AG04450 (cell line): ENCODE results near the gene EPG5. TPM values are rescaled to one million over a fixed set of nuclear protein-coding genes. Genes with fewer than 3 reads are reported as not detected.

Experiments
- CTCF ChIA-PET: fragments of 300-600, 350-600 bp; formaldehyde crosslinking; extraction: SDS; loops from one replicate; lab custom pipeline; 2022; ENCODE audit warnings: antibody characterized with exemption, inconsistent platforms; lab: Charles Lee
- POLR2A ChIA-PET: fragments of 350-600 bp; formaldehyde crosslinking; extraction: SDS; loops from one replicate; lab custom pipeline; 2021; ENCODE audit warnings: antibody characterized with exemption, inconsistent platforms; lab: Yijun Ruan, JAX
- DNase-seq: peaks from one replicate; pipeline ENCODE4 v3.0.0-alpha.2; 2011; ENCODE audit warnings: low read depth, low spot score
- H3K27ac ChIP-seq: one replicate; pipeline ENCODE4 v1.5.1; 2012; ENCODE audit warnings: low read depth, low read length, control low read depth
- H3K27me3 ChIP-seq: one replicate; pipeline ENCODE4 v1.6.0; 2012; ENCODE audit warnings: low read length; ENCODE audit not compliant: control insufficient read depth, insufficient read depth
- H3K4me3 ChIP-seq: 2 replicates; pipeline ENCODE4 v1.5.1; 2011; ENCODE audit warnings: mild to moderate bottlenecking, low read depth, low read length, control low read depth
- H3K9me3 ChIP-seq: 2 replicates; pipeline ENCODE4 v1.5.1; 2012; ENCODE audit warnings: low read length; ENCODE audit not compliant: control insufficient read depth, insufficient read depth
- CTCF ChIP-seq: IDR thresholded peaks from 2 replicates; pipeline ENCODE4 v1.5.1; 2011; ENCODE audit warnings: low read depth, low read length, control low read depth, inconsistent platforms
- polyA plus RNA-seq: library from polyadenylated mRNA; depleted of rRNA; stranded (reverse); fragments of >200 nt; gene quantifications from 2 replicates; pipeline ENCODE4 v1.2.3, GENCODE V29; 2011; rRNA removed
- small RNA-seq: library from RNA; depleted of rRNA; stranded (forward); fragments of <200 nt; gene quantifications from one replicate; pipeline ENCODE3, GENCODE V24; 2012; ENCODE audit warnings: low read depth; ENCODE audit not compliant: insufficient read length

Gene EPG5
- polyA plus RNA-seq, 1 experiment = 51.5 TPM

DNA sequence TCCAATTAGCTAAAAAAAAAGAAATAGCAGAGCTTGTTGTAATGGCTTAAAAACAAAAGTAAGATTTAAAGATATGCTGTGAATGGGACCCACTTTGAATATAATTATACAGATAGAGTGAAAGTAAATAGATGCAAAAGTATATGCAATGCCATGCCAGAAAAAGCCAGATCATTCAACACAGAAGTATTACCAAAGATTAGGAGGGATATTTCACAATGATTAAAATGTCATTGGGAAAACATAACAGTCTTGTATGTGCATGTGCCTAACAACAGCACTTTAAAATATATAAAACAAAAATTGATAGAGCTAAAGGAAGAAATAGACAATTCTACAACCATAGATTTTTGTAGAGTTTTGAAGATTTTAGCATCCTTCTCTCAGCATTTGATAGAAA, 161.6 kb downstream of the EPG5 start:
- H3K27ac ChIP-seq = no peak overlapping the region
- no peaks in the 10 kb centered on the region for H3K27me3 ChIP-seq
- CTCF ChIA-PET = interaction anchor here (0.7 kb wide), 1 partner anchor 111 kb away, joined by 3 read pairs; no protein-coding TSS in a partner anchor
- POLR2A ChIA-PET = no interaction called here
- no peak for DNase-seq
- H3K9me3 ChIP-seq = no peaks in the 10 kb centered on the region; the same call in 1 of the 2 replicates
- no peak for TF ChIP-seq CTCF
- no peak overlapping the region for H3K4me3 ChIP-seq

DNA sequence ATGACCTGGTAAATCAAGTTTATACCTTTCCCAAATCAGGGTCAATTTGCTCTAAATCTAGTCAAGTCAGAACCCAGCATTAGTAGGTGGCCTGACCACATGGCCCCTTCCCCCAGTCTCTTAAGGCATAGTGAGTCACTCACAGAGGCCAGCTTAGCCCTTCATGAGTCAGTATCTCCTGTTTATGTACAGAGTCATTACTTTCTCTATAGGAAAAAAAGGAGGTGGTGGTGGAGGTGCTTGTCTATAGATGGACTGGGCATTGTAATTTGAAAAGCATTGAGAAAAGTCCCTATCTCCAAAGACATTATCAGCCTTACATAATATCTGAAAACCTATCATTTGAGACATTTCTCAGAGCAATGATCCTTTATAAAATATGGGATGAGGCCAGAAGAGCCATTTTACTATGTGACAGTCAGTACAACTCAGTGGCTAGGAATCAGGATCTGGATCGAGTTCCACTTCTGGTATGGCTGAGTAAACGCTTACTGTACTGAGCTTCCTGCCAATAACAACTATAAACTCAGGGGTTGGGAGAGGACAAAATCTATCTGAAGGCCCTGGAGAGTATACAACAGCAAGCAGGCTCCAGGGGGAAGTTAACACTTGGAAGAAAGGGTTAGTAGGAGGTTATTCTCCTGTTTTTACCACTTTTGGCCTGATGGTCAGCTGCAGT, 164.2 kb downstream of the EPG5 start:
- CTCF ChIA-PET = interaction anchor here (0.5 to 1.3 kb wide), 2 partner anchors 80 to 113 kb away, joined by 4 read pairs; no protein-coding TSS in a partner anchor
- POLR2A ChIA-PET = interaction anchor here (0.7 to 1.5 kb wide), 8 partner anchors 10 to 118 kb away, joined by 3 to 6 read pairs (median 3); no protein-coding TSS in a partner anchor
- no peak overlapping the region for H3K4me3 ChIP-seq

GRCh38 chr18:45801416-45802004, 165.6 kb downstream of the EPG5 start:
- peaks cover 9% of the 10 kb centered on the region for H3K9me3 ChIP-seq
- DNase-seq = no peak
- no peak for TF ChIP-seq CTCF
- CTCF ChIA-PET = interaction anchor here (1.6 kb wide), 1 partner anchor 137 kb away, joined by 7 read pairs; no protein-coding TSS in a partner anchor
- no peak overlapping the region for H3K4me3 ChIP-seq
- no peaks in the 10 kb centered on the region for H3K27me3 ChIP-seq
- peak overlapping the region; percentile 94 for H3K27ac ChIP-seq
- POLR2A ChIA-PET = interaction anchor here (0.6 kb wide), 1 partner anchor 118 kb away, joined by 3 read pairs; no protein-coding TSS in a partner anchor

More for the DNA sequence above, 164.2 kb downstream of the EPG5 start:
- H3K27me3 ChIP-seq = no peaks in the 10 kb centered on the region
- DNase-seq = peak; percentile 95
- no peak for TF ChIP-seq CTCF
- H3K9me3 ChIP-seq = peaks cover 9% of the 10 kb centered on the region
- H3K27ac ChIP-seq = peak overlapping the region; percentile 96

Small RNA genes lying within 50 kb of the gene (small RNA-seq; reads per million reads assigned to genes)
- not detected for gene RN7SKP26

Other genes starting within 250 kb of the EPG5 start
- 73.9 and 80.5 TPM in 2 replicates for gene SLC14A1, start 243.1 kb downstream of the EPG5 start, polyA plus RNA-seq
- gene SIGLEC15, start 141.7 kb downstream of the EPG5 start, polyA plus RNA-seq = 1.5 and 1.6 TPM in 2 replicates
- gene PSTPIP2, start 104.9 kb upstream of the EPG5 start, polyA plus RNA-seq = 11.0 and 12.6 TPM in 2 replicates
- gene ATP5F1A, start 131.0 kb upstream of the EPG5 start, polyA plus RNA-seq = 805 and 937 TPM in 2 replicates
- gene HAUS1, start 137.1 kb upstream of the EPG5 start, polyA plus RNA-seq = 35.8 and 39.8 TPM in 2 replicates